MM.1S (cell line): ENCODE measurements around the gene FGD6.

Source experiments
- DNase-seq: peaks from one replicate; pipeline ENCODE4 v3.0.0-alpha.2; 2015
- H2AFZ ChIP-seq: fragments of 300-600 bp; sonication (generic); 2 replicates; pipeline ENCODE4 v1.6.0; 2016; ENCODE audit warnings: antibody characterized with exemption, low read length
- H3F3A ChIP-seq: fragments of 300-600 bp; sonication (generic); 2 replicates; pipeline ENCODE4 v1.6.1; 2016; ENCODE audit warnings: mild to moderate bottlenecking, antibody characterized with exemption, low read length, moderate library complexity, mixed read lengths; ENCODE audit not compliant: insufficient read depth
- H3K27ac ChIP-seq: fragments of 300-600 bp; sonication (generic); 2 replicates; pipeline ENCODE4 v1.5.1; 2016; ENCODE audit warnings: mild to moderate bottlenecking, low read length
- H3K27me3 ChIP-seq: fragments of 300-600 bp; sonication (generic); replicated peaks from 2 replicates; pipeline ENCODE4 v1.6.0; 2016; ENCODE audit warnings: low read length; ENCODE audit not compliant: insufficient read depth
- H3K36me3 ChIP-seq: fragments of 300-600 bp; sonication (generic); replicated peaks from 2 replicates; pipeline ENCODE4 v1.6.1; 2016; ENCODE audit warnings: mild to moderate bottlenecking, low read length, mixed read lengths; ENCODE audit not compliant: insufficient read depth
- H3K4me1 ChIP-seq: fragments of 300-600 bp; sonication (generic); 2 replicates; pipeline ENCODE4 v1.6.1; 2016; ENCODE audit warnings: low read length, mixed read lengths
- H3K4me2 ChIP-seq: fragments of 300-600 bp; sonication (generic); 2 replicates; pipeline ENCODE4 v1.6.0; 2016; ENCODE audit warnings: low read depth, low read length
- H3K4me3 ChIP-seq: fragments of 300-600 bp; sonication (generic); 2 replicates; pipeline ENCODE4 v1.5.1; 2016; ENCODE audit warnings: low read length, mixed read lengths
- H3K79me2 ChIP-seq: fragments of 300-600 bp; sonication (generic); 2 replicates; pipeline ENCODE4 v1.6.1; 2016; ENCODE audit warnings: mixed run types, low read length, mixed read lengths
- H3K9ac ChIP-seq: fragments of 300-600 bp; sonication (generic); 2 replicates; pipeline ENCODE4 v1.6.1; 2016; ENCODE audit warnings: low read length, mixed read lengths
- H3K9me2 ChIP-seq: fragments of 300-600 bp; sonication (generic); replicated peaks from 2 replicates; pipeline ENCODE4 v1.6.1; 2016; ENCODE audit warnings: mild to moderate bottlenecking, low read length, mixed read lengths; ENCODE audit not compliant: insufficient read depth
- H3K9me3 ChIP-seq: fragments of 300-600 bp; sonication (generic); replicated peaks from 2 replicates; pipeline ENCODE4 v1.6.1; 2016; ENCODE audit warnings: mild to moderate bottlenecking, low read length, mixed read lengths; ENCODE audit not compliant: insufficient read depth
- H4K20me1 ChIP-seq: fragments of 300-600 bp; sonication (generic); 2 replicates; pipeline ENCODE4 v1.6.1; 2016; ENCODE audit warnings: mild to moderate bottlenecking, low read length, moderate library complexity, mixed read lengths; ENCODE audit not compliant: insufficient read depth
- CTCF ChIP-seq: fragments of 300-600 bp; sonication (generic); IDR thresholded peaks from 2 replicates; pipeline ENCODE4 v1.5.1; 2016; ENCODE audit warnings: antibody characterized with exemption, low read length, mixed read lengths
- EZH2 ChIP-seq: fragments of 300-600 bp; sonication (generic); optimal IDR thresholded peaks from 2 replicates; pipeline ENCODE3; 2017; ENCODE audit warnings: low read depth, mild to moderate bottlenecking, antibody characterized with exemption, low read length, mixed read lengths
- EZH2phosphoT487 ChIP-seq: fragments of 300-600 bp; sonication (generic); IDR thresholded peaks from 2 replicates; pipeline ENCODE4 v1.6.1; 2018; ENCODE audit warnings: antibody characterized with exemption, low read length

FGD6 gene

GRCh38 chr12:95131589-95132340 lies 85.5 kb downstream of the FGD6 start:
- H3K4me2 ChIP-seq: no peak overlapping the region
- no peaks in the 10 kb centered on the region for H3K4me1 ChIP-seq
- no peaks in the 10 kb centered on the region for H3K9me3 ChIP-seq
- DNase-seq: no peak
- H3K9me2 ChIP-seq: no peaks in the 10 kb centered on the region
- H3K79me2 ChIP-seq: no peaks in the 10 kb centered on the region
- H2AFZ ChIP-seq: no peak overlapping the region
- no peaks in the 10 kb centered on the region for H4K20me1 ChIP-seq
- H3K27me3 ChIP-seq: no peaks in the 10 kb centered on the region
- H3K9ac ChIP-seq: no peak overlapping the region
- no peak for TF ChIP-seq CTCF
- no peak for TF ChIP-seq EZH2
- TF ChIP-seq EZH2phosphoT487: no peak
- no peak overlapping the region for H3K27ac ChIP-seq
- no peaks in the 10 kb centered on the region for H3F3A ChIP-seq
- no peaks in the 10 kb centered on the region for H3K36me3 ChIP-seq
- no peak overlapping the region for H3K4me3 ChIP-seq

GRCh38 chr12:95130096-95130495 lies 87.2 kb downstream of the FGD6 start:
- DNase-seq: no peak
- Histone ChIP-seq H3K4me2 (no peak overlapping the region), H3K27me3 (no peaks in the 10 kb centered on the region), H3K4me1 (no peaks in the 10 kb centered on the region), H3K27ac (no peak overlapping the region), H3K79me2 (no peaks in the 10 kb centered on the region), H2AFZ (no peak overlapping the region), H3K4me3 (no peak overlapping the region), H3K9me2 (no peaks in the 10 kb centered on the region), H4K20me1 (no peaks in the 10 kb centered on the region), H3K36me3 (no peaks in the 10 kb centered on the region), H3K9me3 (no peaks in the 10 kb centered on the region), H3F3A (no peaks in the 10 kb centered on the region), H3K9ac (no peak overlapping the region)
- TF ChIP-seq EZH2phosphoT487: no peak
- no peak for TF ChIP-seq EZH2
- no peak for TF ChIP-seq CTCF

- TF ChIP-seq EZH2 (no peak), CTCF (no peak), EZH2phosphoT487 (no peak)
- Histone ChIP-seq H3K27me3 (no peaks in the 10 kb centered on the region), H3K36me3 (no peaks in the 10 kb centered on the region), H3K79me2 (no peaks in the 10 kb centered on the region), H3K9ac (no peak overlapping the region), H3K4me3 (no peak overlapping the region), H4K20me1 (no peaks in the 10 kb centered on the region), H3K4me1 (no peaks in the 10 kb centered on the region), H3K27ac (no peak overlapping the region), H2AFZ (no peak overlapping the region), H3K4me2 (no peak overlapping the region), H3K9me3 (no peaks in the 10 kb centered on the region), H3K9me2 (no peaks in the 10 kb centered on the region), H3F3A (no peaks in the 10 kb centered on the region)
- DNase-seq: no peak
Measured at GRCh38 chr12:95129115-95129514, 88.2 kb downstream of the FGD6 start.
